ENCODE data around the gene ZBTB38. TPM values are rescaled to one million over a fixed set of nuclear protein-coding genes. Genes with fewer than 3 reads are reported as not detected.

Gene ZBTB38
- total and polyA plus RNA-seq, 2 experiments from 2014 or later = 12.9 to 35.9 TPM

DNA sequence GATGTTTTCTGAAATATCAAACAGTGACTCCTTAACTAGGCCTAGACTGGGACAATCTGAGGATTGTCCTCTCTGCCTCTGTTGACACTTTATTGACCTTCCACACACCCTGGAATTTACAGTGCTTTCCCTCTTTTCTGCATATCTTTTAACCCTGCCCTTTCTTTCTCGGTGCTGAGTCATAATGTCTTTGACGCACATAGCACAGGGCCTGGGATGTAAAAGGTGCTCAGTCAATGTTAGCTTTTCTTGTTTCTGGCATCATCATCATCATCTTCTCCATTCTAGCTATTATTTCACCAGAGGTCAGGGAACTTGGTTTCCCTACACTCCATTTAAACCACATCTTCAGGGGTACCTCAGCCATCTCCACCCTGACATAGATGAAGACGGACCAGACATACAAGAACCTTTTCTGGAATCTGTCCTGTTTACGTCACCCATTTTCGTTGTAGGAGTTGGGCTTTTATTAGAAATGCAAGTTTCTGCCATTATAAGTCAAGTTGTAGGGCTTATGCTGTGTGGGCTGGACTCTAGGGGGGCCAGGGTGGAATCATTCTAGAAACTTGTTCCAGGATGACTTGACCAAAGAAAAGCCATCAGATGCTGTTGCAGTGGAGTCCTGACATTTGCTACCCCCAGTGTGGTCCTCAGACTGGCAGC is 46.6 kb downstream of the ZBTB38 start:
- no peaks in the 10 kb centered on the region for H3K36me3 ChIP-seq
- no peak overlapping the region for H3K27ac ChIP-seq
- peaks cover 37% of the 10 kb centered on the region for H3K4me1 ChIP-seq (ENCODE audit: low read depth)

GRCh38 chr3:141415953-141416352 is 47.6 kb downstream of the ZBTB38 start:
- no peak overlapping the region for H3K27ac ChIP-seq
- DNase-seq (ENCODE audit: low read depth in 1 of 2, low spot score in 1 of 2) = no peak
- H3K4me1 ChIP-seq (ENCODE audit: low read depth) = peaks cover 28% of the 10 kb centered on the region
- TF ChIP-seq CTCF (IDR thresholded peaks at IDR 0.05; ENCODE audit: low read depth, low read length) = no peak
- no peak overlapping the region for H3K4me3 ChIP-seq
- H3K27me3 ChIP-seq = no peaks in the 10 kb centered on the region
- no peaks in the 10 kb centered on the region for H3K9me3 ChIP-seq (ENCODE audit: low read depth)
- H3K36me3 ChIP-seq = no peaks in the 10 kb centered on the region

More for the DNA sequence above, 46.6 kb downstream of the ZBTB38 start:
- peak in 1 of 2 donors; percentile 67 for DNase-seq (ENCODE audit: low read depth in 1 of 2, low spot score in 1 of 2)
- TF ChIP-seq CTCF (IDR thresholded peaks at IDR 0.05; ENCODE audit: low read depth, low read length) = no peak
- no peak overlapping the region for H3K4me3 ChIP-seq
- no peaks in the 10 kb centered on the region for H3K9me3 ChIP-seq (ENCODE audit: low read depth)
- no peaks in the 10 kb centered on the region for H3K27me3 ChIP-seq

Other genes with a start within 250 kb of the ZBTB38 start
- gene PXYLP1, start 136.7 kb upstream of the ZBTB38 start, total RNA-seq = 16.6 and 24.3 TPM in 2 replicates
- 11.0 and 22.7 TPM in 2 replicates for gene PXYLP1, start 136.7 kb upstream of the ZBTB38 start, polyA plus RNA-seq
- 4.4 and 18.0 TPM in 2 replicates for gene RASA2, start 118.5 kb downstream of the ZBTB38 start, total RNA-seq
- 6.3 and 6.5 TPM in 2 replicates for gene RASA2, start 118.5 kb downstream of the ZBTB38 start, polyA plus RNA-seq

Data from cardiac muscle cell (in vitro differentiated cells and primary cell).